Measurements from ENCODE around the gene HAGH.

DNA sequence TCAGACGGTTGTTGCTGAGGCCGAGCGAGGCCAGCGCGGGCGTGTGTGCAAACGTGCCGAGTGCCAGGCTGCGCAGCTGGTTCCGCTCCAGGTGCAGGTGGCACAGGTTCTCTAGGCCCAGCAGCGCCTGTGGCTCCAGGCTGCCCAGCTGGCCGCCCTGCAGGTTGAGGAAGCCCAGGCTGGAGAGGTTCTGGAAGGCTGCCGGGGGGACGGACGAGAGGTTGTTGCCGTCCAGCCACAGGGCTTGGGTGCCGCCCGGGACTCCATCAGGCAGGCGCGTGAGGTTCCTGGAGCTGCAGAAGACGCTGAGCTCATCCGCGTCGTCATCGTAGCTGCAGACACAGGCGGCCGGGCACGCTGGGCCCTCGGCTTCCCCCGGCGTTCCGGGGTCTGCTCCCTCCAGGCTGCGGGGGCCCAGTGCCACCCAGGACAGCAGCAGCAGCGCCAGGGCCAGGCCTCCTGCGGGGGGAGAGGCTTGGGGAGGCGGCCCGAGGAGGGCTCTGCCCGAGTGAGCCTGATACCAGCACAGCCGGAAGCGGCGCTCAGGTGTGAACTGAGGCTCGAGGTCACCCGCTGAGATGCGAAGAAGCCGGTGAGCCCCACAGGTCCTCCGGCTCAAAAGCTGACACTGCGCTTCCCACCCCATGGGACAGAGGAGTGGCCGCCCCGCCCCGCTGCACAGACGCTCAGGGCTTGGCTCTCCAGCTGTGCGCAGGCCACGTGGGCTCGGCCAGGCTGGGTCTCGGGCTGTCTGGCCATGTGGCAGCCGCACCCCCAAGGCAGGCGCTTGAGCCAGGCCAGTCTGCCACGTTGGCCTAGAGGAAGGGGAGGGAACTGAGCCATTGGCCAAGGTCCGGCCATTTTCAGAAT lies 34.4 kb downstream of the HAGH start:
- no peak for TF ChIP-seq POLR2A (IDR thresholded peaks at IDR 0.05)
- TF ChIP-seq, protein P1, sequence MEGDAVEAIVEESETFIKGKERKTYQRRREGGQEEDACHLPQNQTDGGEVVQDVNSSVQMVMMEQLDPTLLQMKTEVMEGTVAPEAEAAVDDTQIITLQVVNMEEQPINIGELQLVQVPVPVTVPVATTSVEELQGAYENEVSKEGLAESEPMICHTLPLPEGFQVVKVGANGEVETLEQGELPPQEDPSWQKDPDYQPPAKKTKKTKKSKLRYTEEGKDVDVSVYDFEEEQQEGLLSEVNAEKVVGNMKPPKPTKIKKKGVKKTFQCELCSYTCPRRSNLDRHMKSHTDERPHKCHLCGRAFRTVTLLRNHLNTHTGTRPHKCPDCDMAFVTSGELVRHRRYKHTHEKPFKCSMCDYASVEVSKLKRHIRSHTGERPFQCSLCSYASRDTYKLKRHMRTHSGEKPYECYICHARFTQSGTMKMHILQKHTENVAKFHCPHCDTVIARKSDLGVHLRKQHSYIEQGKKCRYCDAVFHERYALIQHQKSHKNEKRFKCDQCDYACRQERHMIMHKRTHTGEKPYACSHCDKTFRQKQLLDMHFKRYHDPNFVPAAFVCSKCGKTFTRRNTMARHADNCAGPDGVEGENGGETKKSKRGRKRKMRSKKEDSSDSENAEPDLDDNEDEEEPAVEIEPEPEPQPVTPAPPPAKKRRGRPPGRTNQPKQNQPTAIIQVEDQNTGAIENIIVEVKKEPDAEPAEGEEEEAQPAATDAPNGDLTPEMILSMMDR (IDR thresholded peaks at IDR 0.05) = no peak
